ENCODE results near the gene SEPTIN6. TPM values are rescaled to one million over a fixed set of nuclear protein-coding genes. Genes with fewer than 3 reads are reported as not detected.
A peak's percentile ranks its signal among the peaks of the same experiment; 100 is the strongest.

The SEPTIN6 gene
- total RNA-seq, 1 donor from 2014 or later: 20.9 TPM

- peak; percentile 64 for DNase-seq
- H3K27me3 ChIP-seq: no peaks in the 10 kb centered on the region
- H3K4me3 ChIP-seq: no peak overlapping the region
- no peaks in the 10 kb centered on the region for H3K36me3 ChIP-seq
- TF ChIP-seq CTCF (IDR thresholded peaks at IDR 0.05): peak; percentile 60
- H3K9me3 ChIP-seq: no peaks in the 10 kb centered on the region
- ATAC-seq: peak; percentile 75
- no peak overlapping the region for H3K27ac ChIP-seq
- intact Hi-C loops (cut with DNase I): no loop called here
- H3K4me1 ChIP-seq: no peaks in the 10 kb centered on the region
These were observed 36.6 kb upstream of the SEPTIN6 start for GRCh38 chrX:119729408-119730201.

- no peaks in the 10 kb centered on the region for H3K4me1 ChIP-seq
- intact Hi-C loops (cut with DNase I): no loop called here
- DNase-seq (no peak), ATAC-seq (no peak)
- H3K27ac ChIP-seq: no peak overlapping the region
- TF ChIP-seq CTCF (IDR thresholded peaks at IDR 0.05): no peak
- no peak overlapping the region for H3K4me3 ChIP-seq
- H3K27me3 ChIP-seq: no peaks in the 10 kb centered on the region
- H3K9me3 ChIP-seq: no peaks in the 10 kb centered on the region
- H3K36me3 ChIP-seq: no peaks in the 10 kb centered on the region
These were observed 35.5 kb upstream of the SEPTIN6 start for GRCh38 chrX:119728487-119728886.

GRCh38 chrX:119726900-119727555 is 34.1 kb upstream of the SEPTIN6 start:
- Histone ChIP-seq H3K27me3 (no peaks in the 10 kb centered on the region), H3K4me3 (no peak overlapping the region), H3K27ac (no peak overlapping the region), H3K9me3 (no peaks in the 10 kb centered on the region), H3K36me3 (no peaks in the 10 kb centered on the region), H3K4me1 (no peaks in the 10 kb centered on the region)
- intact Hi-C loops (cut with DNase I): no loop called here
- TF ChIP-seq CTCF (IDR thresholded peaks at IDR 0.05): no peak
- no peak for ATAC-seq
- DNase-seq: no peak

GRCh38 chrX:119721926-119722325 is 29.0 kb upstream of the SEPTIN6 start:
- Histone ChIP-seq H3K27ac (no peak overlapping the region), H3K27me3 (no peaks in the 10 kb centered on the region), H3K9me3 (no peaks in the 10 kb centered on the region), H3K4me1 (no peaks in the 10 kb centered on the region), H3K36me3 (no peaks in the 10 kb centered on the region), H3K4me3 (no peak overlapping the region)
- TF ChIP-seq CTCF (IDR thresholded peaks at IDR 0.05): no peak
- ATAC-seq: no peak
- no peak for DNase-seq
- intact Hi-C loops (cut with DNase I): no loop called here

GRCh38 chrX:119721487-119721886 is 28.5 kb upstream of the SEPTIN6 start:
- TF ChIP-seq CTCF (IDR thresholded peaks at IDR 0.05): no peak
- ATAC-seq (no peak), DNase-seq (no peak)
- no peak overlapping the region for H3K27ac ChIP-seq
- H3K27me3 ChIP-seq: no peaks in the 10 kb centered on the region
- H3K9me3 ChIP-seq: no peaks in the 10 kb centered on the region
- no peak overlapping the region for H3K4me3 ChIP-seq
- H3K36me3 ChIP-seq: no peaks in the 10 kb centered on the region
- no peaks in the 10 kb centered on the region for H3K4me1 ChIP-seq
- intact Hi-C loops (cut with DNase I): no loop called here

All from upper lobe of right lung (tissue), 1 donor.